ENCODE data around the gene ZC3H7A. TPM values are rescaled to one million over a fixed set of nuclear protein-coding genes. Genes with fewer than 3 reads are reported as not detected.
A peak's percentile ranks its signal among the peaks of the same experiment; 100 is the strongest.

The ZC3H7A gene
- total and polyA plus RNA-seq, 9 of the 15 experiments (the other 6 are each of a cell fraction or from before 2014, with no cell fraction given), result 19.8 to 49.1 (median 28.2) TPM

GRCh38 chr16:11794447-11794846, 2.6 kb downstream of the ZC3H7A start:
- no peak for ATAC-seq
- intact Hi-C loops (cut with micrococcal nuclease) (no loop called here), in situ Hi-C loops (cut with MboI) (no loop called here)
- Histone ChIP-seq H3K4me2 (ENCODE audit: insufficient read depth, low read length) (no peak overlapping the region), H3K27me3 (ENCODE audit: control insufficient read depth in 2 of 2, insufficient read depth in 2 of 2, low read length in 2 of 2) (no peaks in the 10 kb centered on the region), H3K9me1 (ENCODE audit: control insufficient read depth, insufficient read depth, low read length) (peaks cover 9% of the 10 kb centered on the region), H3K9ac (ENCODE audit: insufficient read depth in 1 of 2, low read depth in 2 of 2, low read length in 2 of 2) (0 out of 4 replicates have a peak overlapping the region, but pooled peaks of 1 of the 2 experiments have one; percentile 4), H3K4me3 (no peak overlapping the region), H4K20me1 (replicated peaks; ENCODE audit: control insufficient read depth, insufficient read depth, low read length) (peaks cover 21% of the 10 kb centered on the region), H3K27ac (ENCODE audit: extremely low read depth, low read depth, low read length) (peak overlapping the region; percentile 22; the same call in 1 of the 3 replicates), H3K9me3 (replicated peaks; ENCODE audit: control insufficient read depth, insufficient read depth, low read depth, low read length) (no peaks in the 10 kb centered on the region), H3K36me3 (ENCODE audit: control insufficient read depth, insufficient read depth, low read length) (peaks cover 42% of the 10 kb centered on the region), H3K4me1 (replicated peaks in 1 of 2; ENCODE audit: control insufficient read depth in 2 of 2, insufficient read depth in 2 of 2, low read length in 2 of 2) (peaks cover 32 to 36% of the 10 kb centered on the region in 2 experiments), H2AFZ (ENCODE audit: low read depth, low read length) (no peak overlapping the region), H3K79me2 (ENCODE audit: control insufficient read depth, insufficient read depth, low read length) (peaks cover 94% of the 10 kb centered on the region)
- no peak for DNase-seq (ENCODE audit: extremely low read depth in 1 of 4, low spot score in 3 of 4)
- ChIA-PET POLR2A (interaction anchor here (0.6 to 3.9 kb wide), 2 partner anchors 8 to 26 kb away, joined by 3 to 21 read pairs; no protein-coding TSS in a partner anchor), CTCF (ENCODE audit: low intra/inter-chr PET ratio) (no interaction called here)
- BruUV-seq (replicated peaks), result no TSS peak
- TF ChIP-seq ARNT (IDR thresholded peaks at IDR 0.05), result peak in 1 of 2 experiments; percentile 64; a peak in 1 of 4 replicates
- no peak for TF ChIP-seq CAMTA2 (CRISPR knock-in tag; conservative IDR thresholded peaks at IDR 0.05)
- WGBS (ENCODE audit: insufficient coverage, low coverage, missing lambda C conversion rate), result 15% methylated on average over 2 of the region's 2 CpGs
- FAIRE-seq, result no peak

GRCh38 chr16:11793840-11794239, 3.2 kb downstream of the ZC3H7A start:
- intact Hi-C loops (cut with micrococcal nuclease), result no loop called here
- under 1% methylated on average over 7 of the region's 7 CpGs for WGBS (ENCODE audit: insufficient coverage, low coverage, missing lambda C conversion rate)
- H2AFZ ChIP-seq (ENCODE audit: low read depth, low read length), result no peak overlapping the region
- BruUV-seq (replicated peaks), result no TSS peak
- peak; percentile 51 to 73 (median 60) for DNase-seq (ENCODE audit: extremely low read depth in 1 of 4, low spot score in 3 of 4)
- H3K4me3 ChIP-seq, result no peak overlapping the region
- H3K9ac ChIP-seq (ENCODE audit: insufficient read depth in 1 of 2, low read depth in 2 of 2, low read length in 2 of 2), result peak overlapping the region; percentile 2 to 4; a peak in 1 of 4 replicates
- no peaks in the 10 kb centered on the region for H3K27me3 ChIP-seq (ENCODE audit: control insufficient read depth in 2 of 2, insufficient read depth in 2 of 2, low read length in 2 of 2)
- H3K27ac ChIP-seq (ENCODE audit: extremely low read depth, low read depth, low read length), result peak overlapping the region; percentile 22; the same call in 1 of the 3 replicates
- ATAC-seq, result 0 out of 3 replicates have a peak, but pooled peaks have one; percentile 9
- H3K4me2 ChIP-seq (ENCODE audit: insufficient read depth, low read length), result peak overlapping the region; percentile 9; the same call in 1 of the 2 replicates
- no peaks in the 10 kb centered on the region for H3K9me3 ChIP-seq (replicated peaks; ENCODE audit: control insufficient read depth, insufficient read depth, low read depth, low read length)
- peaks cover 27 to 30% of the 10 kb centered on the region in 2 experiments for H3K4me1 ChIP-seq (replicated peaks in 1 of 2; ENCODE audit: control insufficient read depth in 2 of 2, insufficient read depth in 2 of 2, low read length in 2 of 2)
- peaks cover 95% of the 10 kb centered on the region for H3K79me2 ChIP-seq (ENCODE audit: control insufficient read depth, insufficient read depth, low read length)
- CTCF ChIA-PET (ENCODE audit: low intra/inter-chr PET ratio), result no interaction called here
- peaks cover 21% of the 10 kb centered on the region for H4K20me1 ChIP-seq (replicated peaks; ENCODE audit: control insufficient read depth, insufficient read depth, low read length)
- peak; percentile 83 for FAIRE-seq
- POLR2A ChIA-PET, result interaction anchor here (0.6 to 0.9 kb wide), 4 partner anchors 15 to 51 kb away, joined by 3 to 4 read pairs (median 4); no protein-coding TSS in a partner anchor
- peaks cover 43% of the 10 kb centered on the region for H3K36me3 ChIP-seq (ENCODE audit: control insufficient read depth, insufficient read depth, low read length)
- H3K9me1 ChIP-seq (ENCODE audit: control insufficient read depth, insufficient read depth, low read length), result peaks cover 9% of the 10 kb centered on the region
- in situ Hi-C loops (cut with MboI), result no loop called here
- TF ChIP-seq, protein P1, sequence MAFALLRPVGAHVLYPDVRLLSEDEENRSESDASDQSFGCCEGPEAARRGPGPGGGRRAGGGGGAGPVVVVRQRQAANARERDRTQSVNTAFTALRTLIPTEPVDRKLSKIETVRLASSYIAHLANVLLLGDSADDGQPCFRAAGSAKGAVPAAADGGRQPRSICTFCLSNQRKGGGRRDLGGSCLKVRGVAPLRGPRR (CRISPR knock-in tag; IDR thresholded peaks at IDR 0.05), result no peak
- TF ChIP-seq ZC3H8 (IDR thresholded peaks at IDR 0.05) (no peak), ARID1B (IDR thresholded peaks at IDR 0.05) (peak; percentile 44), ZNF551 (CRISPR knock-in tag; IDR thresholded peaks at IDR 0.05) (no peak), ZKSCAN3 (CRISPR knock-in tag; IDR thresholded peaks at IDR 0.05) (no peak), IFI16 (CRISPR knock-in tag; IDR thresholded peaks at IDR 0.05) (no peak), ZNF644 (tag; IDR thresholded peaks at IDR 0.05; ENCODE audit: low read depth) (no peak), E2F1 (CRISPR knock-in tag; IDR thresholded peaks at IDR 0.05) (no peak), NFXL1 (CRISPR knock-in tag; IDR thresholded peaks at IDR 0.05) (no peak), RNF2 (IDR thresholded peaks at IDR 0.05) (no peak), ZNF41 (CRISPR knock-in tag; conservative IDR thresholded peaks at IDR 0.05) (no peak), ETS2 (tag; IDR thresholded peaks at IDR 0.05; ENCODE audit: borderline replicate concordance, poor library complexity, severe bottlenecking) (no peak), CBFB (CRISPR knock-in tag; IDR thresholded peaks at IDR 0.05) (no peak), ZNF274 (IDR thresholded peaks at IDR 0.05; ENCODE audit: borderline replicate concordance, low read depth, low read length) (no peak), ZNF311 (CRISPR knock-in tag; IDR thresholded peaks at IDR 0.05) (no peak)
